ENCODE measurements around the gene HMCN1.
"Not testable (repeated sequence)": the region's sequence is repeated elsewhere in the genome, so short reads cannot be mapped to it uniquely, and the experiment has no call there.

Gene HMCN1

DNA sequence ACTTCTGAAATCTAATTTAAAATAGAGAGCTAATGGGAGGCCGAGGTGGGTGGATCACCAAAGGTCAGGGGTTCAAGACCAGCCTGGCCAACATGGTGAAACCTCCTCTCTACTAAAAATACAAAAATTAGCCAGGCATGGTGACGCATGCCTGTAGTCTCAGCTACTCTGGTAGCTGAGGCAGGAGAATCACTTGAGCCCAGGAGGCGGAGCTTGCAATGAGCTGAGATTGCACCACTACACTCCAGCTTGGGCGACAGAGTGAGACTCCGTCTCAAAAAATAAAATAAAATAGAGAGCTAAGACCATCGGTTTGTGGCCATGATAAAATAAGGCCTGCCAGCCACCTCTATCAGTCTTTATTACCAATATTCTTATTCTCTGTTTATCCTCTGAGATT lies 452.1 kb downstream of the HMCN1 start:
- DNase-seq (ENCODE audit: low read depth in 2 of 2, low spot score in 1 of 2): not testable (repeated sequence)

DNA sequence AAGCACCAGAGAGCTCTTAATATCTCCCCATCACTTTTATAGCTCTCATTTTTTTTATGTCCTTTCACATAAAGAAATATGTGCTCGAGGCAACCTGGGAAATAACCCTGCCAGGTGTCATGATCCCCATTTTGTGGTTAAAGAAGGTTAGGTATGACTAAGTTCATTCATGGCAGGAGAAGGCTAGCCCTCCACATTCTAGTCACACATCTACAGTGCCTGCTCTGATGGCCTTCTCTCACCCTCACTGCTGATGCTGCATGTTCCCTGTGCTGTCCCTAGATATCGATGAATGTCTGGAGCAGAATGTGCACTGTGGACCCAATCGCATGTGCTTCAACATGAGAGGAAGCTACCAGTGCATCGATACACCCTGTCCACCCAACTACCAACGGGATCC lies 453.4 kb downstream of the HMCN1 start:
- DNase-seq (ENCODE audit: low read depth in 2 of 2, low spot score in 1 of 2): no peak

DNA sequence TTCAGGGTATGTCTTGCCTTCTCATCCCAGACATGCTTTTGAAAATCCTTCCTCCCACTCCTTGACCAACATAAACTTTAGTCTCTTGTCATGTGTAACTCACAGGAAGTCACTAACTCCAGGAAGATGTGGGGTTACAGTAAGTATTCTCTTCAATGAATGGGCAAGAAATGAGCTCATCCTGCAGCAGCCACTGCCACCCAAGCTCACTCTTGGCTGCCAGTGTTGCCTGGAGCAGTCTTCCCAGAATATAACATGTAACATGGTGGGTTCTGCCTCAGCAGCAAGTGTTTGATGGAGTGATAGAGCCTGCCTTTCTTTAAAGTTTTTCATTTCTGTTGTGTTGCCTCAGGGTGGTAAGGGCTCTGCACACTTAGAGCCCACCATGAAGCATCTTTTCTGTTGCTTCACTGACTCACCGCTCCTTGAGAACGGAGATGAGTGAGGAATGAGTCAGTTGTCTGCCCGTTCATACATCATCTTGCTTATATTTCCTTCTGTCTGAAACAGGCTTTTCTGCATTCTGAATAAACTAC lies 453.9 kb downstream of the HMCN1 start:
- DNase-seq (ENCODE audit: low read depth in 2 of 2, low spot score in 1 of 2): no peak

DNA sequence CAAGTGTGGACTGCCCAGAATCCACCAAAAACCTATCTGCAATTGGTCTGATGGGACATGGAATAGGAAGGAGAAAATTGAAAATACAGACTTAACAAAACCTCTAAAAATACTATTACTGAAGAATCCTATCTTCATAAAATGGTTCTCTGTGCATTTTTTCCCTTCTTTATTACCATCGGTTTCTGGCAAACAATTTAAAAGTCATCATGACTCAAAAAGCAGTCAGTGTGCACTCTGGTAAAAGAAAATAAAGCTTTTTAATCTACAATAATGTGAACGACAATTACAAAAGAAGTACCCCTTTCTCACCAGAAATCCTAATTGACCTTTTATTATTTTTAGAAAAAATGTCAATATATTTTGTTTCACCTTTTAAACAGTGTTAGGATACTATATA lies 454.5 kb downstream of the HMCN1 start:
- DNase-seq (ENCODE audit: low read depth in 2 of 2, low spot score in 1 of 2): no peak

DNA sequence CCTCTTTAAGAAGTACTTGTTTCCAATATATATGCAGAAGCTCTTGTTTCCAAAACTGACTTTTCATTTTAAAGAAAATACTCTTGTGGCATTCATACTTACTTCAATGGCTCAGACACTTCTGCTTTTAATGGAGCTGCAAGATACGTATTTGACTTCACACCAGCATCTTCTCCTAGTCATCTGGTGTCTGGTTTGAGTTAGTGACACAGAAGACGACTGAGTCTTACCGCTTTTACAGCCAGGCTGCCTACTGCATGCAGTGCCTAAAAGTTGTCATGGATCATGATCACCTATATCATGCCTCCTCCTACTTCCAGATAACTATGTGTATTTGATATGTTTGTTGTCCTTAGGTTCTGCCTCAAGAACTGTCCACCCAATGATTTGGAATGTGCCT lies 455.0 kb downstream of the HMCN1 start:
- DNase-seq (ENCODE audit: low read depth in 2 of 2, low spot score in 1 of 2): no peak

DNA sequence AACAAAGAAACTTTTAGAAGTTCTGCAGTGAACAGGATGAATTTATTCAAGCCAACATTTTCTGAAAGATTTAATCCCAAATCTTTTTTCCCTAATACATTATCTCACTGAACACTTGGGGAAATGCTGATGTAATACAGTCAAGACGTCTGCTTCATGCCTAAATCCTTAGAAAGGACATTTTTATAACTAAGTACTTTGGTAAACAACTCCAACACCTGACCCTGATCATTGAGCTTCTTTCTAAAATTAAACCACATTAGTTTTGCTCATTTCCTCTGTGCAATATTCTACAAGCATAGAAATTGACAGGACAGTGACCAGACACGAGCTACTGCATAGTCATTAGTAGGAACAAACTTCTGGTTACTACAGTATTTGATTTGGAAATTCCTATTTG lies 457.3 kb downstream of the HMCN1 start:
- DNase-seq (ENCODE audit: low read depth in 2 of 2, low spot score in 1 of 2): no peak

DNA sequence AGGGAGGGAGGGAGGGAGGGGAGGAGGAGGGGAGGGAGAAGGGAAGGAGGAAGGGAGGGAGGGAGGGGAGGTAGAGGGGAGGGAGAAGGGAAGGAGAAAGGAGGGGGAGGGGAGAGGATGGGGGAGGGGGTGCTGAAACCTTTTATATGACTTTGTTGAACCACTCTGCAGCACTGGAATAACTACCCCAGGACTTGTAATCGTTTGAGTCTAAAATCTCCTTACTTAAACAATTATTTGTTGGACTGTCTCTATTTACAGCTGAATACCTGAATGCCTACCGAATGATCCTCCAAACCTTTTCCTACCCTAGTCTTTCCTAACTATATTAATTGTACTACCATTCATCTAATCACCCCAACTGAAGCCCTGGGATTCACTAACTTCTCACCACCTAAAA lies 459.0 kb downstream of the HMCN1 start:
- DNase-seq (ENCODE audit: low read depth in 2 of 2, low spot score in 1 of 2): no peak

DNA sequence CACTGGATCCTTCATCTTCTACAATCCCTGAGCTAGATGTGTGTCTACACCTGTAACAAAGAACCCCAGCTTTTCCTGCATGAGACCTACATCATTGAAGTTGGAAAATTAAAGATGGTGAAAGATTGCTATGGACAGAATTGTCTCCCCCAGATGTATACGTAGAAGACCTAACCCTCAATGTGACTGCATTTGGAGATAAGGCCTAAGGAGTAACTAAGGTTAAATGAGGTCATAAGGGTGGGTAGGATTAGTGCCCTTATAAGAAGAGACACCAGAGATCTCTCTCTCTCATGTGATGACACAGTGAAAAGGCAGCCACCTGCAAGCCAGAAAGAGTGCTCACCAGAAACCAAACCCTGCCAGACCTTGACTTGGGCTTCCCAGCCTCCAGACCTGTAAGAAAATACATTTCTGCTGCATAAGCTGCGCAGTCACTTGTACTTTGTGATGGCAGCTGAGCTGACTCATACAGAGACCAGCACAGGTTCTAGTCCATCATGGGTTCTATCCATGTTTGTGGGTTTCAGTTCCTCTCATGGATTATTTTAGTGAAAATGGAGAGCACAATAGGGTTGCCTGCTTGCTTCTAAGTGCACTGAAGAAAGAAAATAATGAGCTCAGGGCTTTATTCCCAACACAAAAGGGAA lies 460.0 kb downstream of the HMCN1 start:
- no peak for DNase-seq (ENCODE audit: low read depth in 2 of 2, low spot score in 1 of 2)

DNA sequence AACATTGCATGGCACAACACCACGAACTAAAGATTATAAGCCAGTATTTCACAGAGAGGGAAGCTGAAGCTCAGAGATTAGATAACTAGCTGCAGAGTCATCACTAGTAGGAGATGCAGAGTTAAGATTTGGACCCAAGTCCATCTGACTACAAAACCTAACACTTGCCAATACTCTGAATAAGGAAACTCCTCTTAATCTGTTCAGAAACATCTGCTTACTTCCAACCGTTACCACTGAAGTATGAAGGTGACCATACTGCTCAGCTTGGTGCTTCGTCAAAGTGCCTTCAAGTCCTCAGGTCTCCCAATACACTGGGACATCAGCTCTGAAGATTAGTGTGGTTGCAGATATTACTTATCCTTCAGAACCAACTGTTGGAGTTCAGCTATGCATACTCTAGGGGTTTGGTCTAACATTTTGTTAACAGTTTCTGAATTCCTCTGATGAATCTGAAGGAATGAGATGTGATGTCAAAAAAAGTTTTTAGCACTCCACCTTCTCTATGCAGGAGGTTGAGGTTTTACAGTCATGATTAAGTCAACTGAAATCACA lies 461.3 kb downstream of the HMCN1 start:
- no peak for DNase-seq (ENCODE audit: low read depth in 2 of 2, low spot score in 1 of 2)

DNA sequence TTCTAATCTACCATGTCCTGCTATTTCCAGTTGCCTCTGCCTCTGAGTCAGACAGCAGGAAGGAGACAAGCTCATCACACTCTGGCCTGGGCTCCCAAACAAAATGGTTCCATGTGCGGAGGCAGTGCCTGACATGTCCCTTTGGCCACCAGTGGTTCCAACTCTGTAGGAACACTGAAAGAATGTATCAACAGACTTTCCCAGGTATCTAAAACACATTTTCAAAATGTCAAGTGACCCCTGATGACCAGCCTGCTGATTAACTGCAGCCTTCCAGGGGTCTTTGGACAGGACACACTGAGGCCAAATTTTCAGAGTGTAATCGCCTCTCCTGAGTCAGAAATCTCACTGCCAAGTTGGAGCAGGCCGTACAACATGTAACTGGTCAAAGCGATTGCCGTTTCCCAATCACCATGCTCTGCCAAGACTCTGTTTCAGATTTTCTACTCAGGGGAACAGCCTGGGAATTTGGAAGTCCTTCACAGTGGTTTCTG lies 468.1 kb downstream of the HMCN1 start:
- no peak for DNase-seq (ENCODE audit: low read depth in 2 of 2, low spot score in 1 of 2)

DNA sequence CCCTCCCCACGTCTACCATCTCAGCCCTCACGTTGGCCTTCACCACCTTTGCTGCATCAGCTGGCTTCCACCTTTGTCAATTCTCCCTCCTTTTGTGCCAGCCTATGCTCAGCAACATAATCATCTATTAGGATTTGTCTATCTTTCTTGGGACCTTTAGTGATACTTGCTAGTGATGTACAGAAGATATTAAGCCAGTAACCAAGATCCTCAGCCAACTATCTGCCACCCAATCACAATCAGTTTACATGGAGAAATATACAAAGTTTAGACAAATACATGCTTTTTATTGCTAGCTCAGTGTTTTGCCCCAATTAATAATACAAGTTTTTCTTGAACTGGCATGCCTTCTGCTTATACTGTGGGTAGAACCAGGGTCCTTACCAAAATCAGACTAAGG lies 468.6 kb downstream of the HMCN1 start:
- no peak for DNase-seq (ENCODE audit: low read depth in 2 of 2, low spot score in 1 of 2)

DNA sequence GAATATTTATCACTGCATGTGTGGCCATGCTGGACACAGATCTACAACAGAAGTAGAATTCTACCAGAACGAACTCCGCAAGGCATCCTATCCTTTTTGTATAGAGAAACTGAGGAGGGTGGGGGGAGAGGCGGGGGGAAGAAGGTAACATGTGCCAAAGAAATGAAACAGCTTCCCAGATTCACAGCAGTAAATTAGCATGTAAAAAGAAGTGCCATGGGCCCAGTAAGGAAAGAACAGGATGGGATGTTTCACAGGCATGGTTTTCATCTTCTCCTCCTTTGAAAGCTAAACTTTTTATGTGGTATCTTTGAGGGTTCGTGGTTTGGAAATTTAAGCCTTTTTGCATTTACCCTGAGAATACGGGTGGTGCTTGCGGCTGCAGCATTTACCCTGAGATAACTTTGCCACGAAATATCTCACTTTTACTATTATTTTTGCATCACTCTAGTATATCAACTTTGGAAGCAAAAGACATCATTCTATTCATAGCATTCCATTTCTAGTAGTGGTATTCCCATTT lies 471.9 kb downstream of the HMCN1 start:
- DNase-seq (ENCODE audit: low read depth in 2 of 2, low spot score in 1 of 2): no peak

DNA sequence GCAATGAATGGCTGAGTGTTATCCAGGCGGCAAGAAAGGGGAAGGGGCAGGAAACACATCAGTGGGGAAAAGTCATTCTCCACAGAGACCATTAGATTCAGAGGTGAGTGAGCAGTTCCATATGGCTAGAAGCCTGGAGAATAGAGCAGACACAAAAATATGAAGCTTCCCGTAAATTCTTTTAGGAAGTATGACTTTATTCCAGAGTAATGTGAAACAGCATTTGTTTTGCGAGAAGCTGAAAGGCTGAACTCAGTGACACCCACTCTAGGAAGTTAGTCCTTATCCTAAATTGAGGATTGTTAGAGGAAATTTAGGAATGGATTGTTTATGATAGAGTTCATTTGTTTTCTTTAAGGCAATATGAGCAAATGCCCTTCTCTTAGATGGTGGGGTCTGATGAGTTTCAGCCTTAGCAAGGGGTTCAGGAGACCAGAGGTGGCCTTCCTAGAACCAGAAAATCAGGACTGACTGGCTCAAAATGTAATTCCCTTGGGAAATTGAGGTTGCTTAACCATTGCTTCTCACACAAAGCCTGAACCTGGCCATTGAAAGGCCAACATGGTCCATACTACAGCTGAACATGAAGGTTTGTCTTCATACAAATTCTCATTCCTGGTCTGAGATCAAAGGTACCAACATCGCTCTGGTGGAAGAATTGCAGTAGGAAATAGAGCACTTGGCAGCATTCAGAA lies 473.3 kb downstream of the HMCN1 start:
- no peak for DNase-seq (ENCODE audit: low read depth in 2 of 2, low spot score in 1 of 2)

DNA sequence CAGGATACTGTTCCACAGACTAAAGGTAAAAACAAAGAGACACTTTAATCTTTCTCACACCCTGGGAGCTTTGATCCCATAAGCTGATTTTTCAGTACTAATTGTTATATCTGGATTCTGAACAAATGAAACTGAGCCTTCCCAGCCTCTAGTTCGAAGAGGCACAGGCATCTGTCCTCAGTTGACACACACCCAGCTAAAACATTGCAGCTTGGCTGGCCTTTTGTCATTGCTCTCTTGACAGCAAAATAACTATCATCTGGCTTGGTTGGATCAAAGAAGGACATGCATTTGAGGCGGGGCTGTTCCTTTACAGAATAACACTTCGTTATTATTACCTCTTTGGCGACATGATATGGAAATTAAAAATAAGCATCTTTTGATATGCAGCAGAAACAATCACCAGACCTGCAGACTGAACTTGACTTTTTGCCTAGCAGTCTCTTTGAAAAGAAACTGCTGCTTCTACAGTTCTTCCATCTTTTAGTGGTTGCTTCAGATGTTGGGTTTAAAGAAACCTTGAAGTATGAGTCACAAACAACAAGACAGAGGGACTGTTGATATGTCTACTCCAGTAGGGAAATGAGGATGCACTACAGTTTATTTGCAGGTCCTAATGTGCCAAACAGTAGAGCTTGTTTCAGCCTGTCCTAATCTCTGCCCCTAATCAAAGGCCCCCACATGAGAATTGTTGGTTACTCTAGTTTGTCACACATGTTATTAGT lies 474.4 kb downstream of the HMCN1 start:
- no peak for DNase-seq (ENCODE audit: low read depth in 2 of 2, low spot score in 1 of 2)

DNA sequence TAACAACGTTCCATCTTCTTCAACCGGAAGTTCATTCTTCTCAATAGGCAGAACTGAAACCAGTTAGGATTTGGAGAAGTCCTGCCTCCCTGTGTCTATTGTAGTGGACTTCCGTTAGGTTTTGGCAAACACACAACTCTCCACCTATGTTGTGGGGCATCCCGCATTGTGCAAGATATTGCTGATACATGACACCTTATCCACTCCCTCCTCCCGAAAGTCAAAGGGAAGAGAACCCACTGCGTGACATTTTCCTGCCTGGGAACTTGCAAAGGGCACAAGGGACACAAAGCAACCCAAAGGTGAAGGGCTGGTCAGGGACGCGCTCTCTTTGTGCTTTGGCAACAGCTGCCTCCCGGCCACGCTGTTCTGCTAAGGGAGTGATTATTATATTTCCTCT lies 476.1 kb downstream of the HMCN1 start:
- DNase-seq (ENCODE audit: low read depth in 2 of 2, low spot score in 1 of 2): no peak

DNA sequence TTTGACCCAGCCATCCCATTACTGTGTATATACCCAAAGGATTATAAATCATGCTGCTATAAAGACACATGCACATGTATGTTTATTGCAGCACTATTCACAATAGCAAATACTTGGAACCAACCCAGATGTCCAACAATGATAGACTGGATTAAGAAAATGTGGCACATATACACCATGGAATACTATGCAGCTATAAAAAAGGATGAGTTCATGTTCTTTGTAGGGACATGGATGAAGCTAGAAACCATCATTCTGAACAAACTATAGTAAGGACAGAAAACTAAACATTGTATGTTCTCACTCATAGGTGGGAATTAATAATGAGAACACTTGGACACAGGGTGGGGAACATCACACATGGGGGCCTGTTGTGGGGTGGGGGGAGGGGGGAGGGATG lies 477.4 kb downstream of the HMCN1 start:
- not testable (repeated sequence) for DNase-seq (ENCODE audit: low read depth in 2 of 2, low spot score in 1 of 2)

DNA sequence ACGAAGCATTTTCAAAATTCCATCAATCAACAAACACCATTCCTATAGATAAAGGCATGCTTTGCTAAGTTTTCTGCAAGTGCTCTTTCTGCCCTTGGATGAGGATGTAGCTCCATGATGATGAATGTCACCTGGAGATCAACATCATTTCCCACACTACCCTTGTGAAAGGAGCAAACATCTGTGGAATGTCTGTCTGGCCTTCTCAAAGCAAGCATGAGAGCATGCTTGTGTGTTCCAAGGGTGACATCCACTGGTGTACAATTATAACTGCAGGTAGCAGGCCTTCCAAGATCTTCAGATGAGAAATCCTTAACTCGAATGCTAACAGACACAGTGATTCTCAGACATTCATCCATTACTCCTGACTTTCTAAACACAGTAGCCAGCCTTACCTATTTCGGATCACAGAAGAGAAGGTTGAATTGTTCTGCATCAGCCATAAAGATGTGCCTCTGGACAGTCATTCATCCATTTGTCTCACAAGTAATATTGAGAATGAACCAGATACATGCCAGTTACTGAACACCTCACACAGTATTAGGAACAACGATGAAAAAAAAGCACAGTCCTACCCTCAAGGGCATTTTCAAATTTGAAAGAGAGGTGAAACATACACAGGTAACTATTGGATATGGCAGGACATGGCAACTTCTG lies 478.5 kb downstream of the HMCN1 start:
- DNase-seq (ENCODE audit: low read depth in 2 of 2, low spot score in 1 of 2): no peak

DNA sequence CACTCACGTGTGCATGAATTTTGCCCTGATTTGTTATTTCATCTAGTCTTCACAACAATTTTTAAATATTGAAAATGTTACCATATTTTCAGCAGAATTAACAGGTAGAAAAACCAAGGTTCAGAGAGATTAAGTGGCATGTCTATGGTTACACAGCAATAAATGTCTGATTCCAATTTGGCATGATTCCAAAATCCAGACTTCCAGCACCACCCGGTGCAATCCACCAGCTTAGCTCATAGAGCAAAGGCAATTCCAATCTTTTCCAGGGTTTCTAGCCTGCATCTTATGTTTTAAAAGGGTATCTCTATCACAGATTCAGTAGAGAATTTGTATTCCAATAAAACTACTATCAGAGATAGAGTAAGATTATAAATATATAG lies 479.0 kb downstream of the HMCN1 start:
- DNase-seq (ENCODE audit: low read depth in 2 of 2, low spot score in 1 of 2): no peak

DNA sequence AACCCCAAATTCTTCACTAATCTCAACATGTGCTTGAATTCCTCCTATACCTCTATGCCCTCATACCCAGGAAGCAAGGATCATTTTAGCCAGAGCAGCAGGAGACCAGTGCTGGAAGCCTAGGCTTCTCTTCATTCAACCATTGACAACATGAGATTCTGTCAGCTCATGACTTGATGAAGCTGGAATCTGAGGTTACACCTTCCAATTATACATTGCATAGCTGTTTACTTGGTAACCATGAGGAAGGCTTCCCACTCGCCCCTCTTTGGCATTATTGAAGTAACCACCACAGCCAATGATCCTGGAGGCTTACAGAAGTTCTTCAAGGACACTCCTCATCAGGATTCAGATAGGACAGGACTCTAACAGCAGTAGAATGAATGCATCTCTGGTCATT lies 480.6 kb downstream of the HMCN1 start:
- DNase-seq (ENCODE audit: low read depth in 2 of 2, low spot score in 1 of 2): no peak

DNA sequence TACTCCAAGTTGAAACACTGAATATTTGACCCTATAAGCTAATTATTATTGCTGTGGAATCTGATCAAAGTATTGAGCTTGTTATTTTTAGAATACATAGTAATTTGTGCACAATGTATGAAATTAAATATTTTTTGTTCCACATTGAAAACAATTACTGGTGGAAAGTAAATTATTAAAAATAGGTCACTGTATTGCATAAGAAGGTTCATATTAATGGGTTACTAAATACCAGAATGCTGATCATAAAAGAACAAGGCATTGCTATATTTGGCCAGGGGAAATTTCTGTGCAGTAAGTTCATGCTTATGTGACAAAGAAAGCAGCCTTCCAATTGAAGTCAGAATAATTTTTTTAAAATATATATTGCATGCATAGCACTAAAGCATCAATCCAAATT lies 481.4 kb downstream of the HMCN1 start:
- DNase-seq (ENCODE audit: low read depth in 2 of 2, low spot score in 1 of 2): no peak

All from stimulated activated CD8-positive, alpha-beta memory T cell treated with anti-CD3 and anti-CD28 coated beads, Interleukin-4, amount 100 ng/mL, for 4 hours (primary cell).